KMS-11 (cell line): ENCODE results near the gene LAMA2.

Experiments
- H2AFZ ChIP-seq: fragments of 200-600 bp; sonication (generic); 2 replicates; pipeline ENCODE4 v1.6.1; 2016; ENCODE audit warnings: antibody characterized with exemption, mixed run types, low read depth
- H3K27ac ChIP-seq: fragments of 200-600 bp; sonication (generic); 2 replicates; pipeline ENCODE4 v1.6.1; 2016; ENCODE audit warnings: mild to moderate bottlenecking, mixed run types
- H3K27me3 ChIP-seq: fragments of 200-600 bp; sonication (generic); 2 replicates; pipeline ENCODE4 v1.6.1; 2017; ENCODE audit warnings: mild to moderate bottlenecking, low read depth, mixed run types, moderate library complexity; ENCODE audit not compliant: insufficient read depth
- H3K36me3 ChIP-seq: fragments of 200-600 bp; sonication (generic); 2 replicates; pipeline ENCODE4 v1.6.1; 2017; ENCODE audit warnings: mild to moderate bottlenecking, mixed run types; ENCODE audit not compliant: insufficient read depth
- H3K4me1 ChIP-seq: fragments of 200-600 bp; sonication (generic); 2 replicates; pipeline ENCODE4 v1.6.1; 2016; ENCODE audit warnings: mild to moderate bottlenecking, low read depth, mixed run types; ENCODE audit not compliant: poor library complexity, severe bottlenecking
- H3K4me2 ChIP-seq: fragments of 200-600 bp; sonication (generic); 2 replicates; pipeline ENCODE4 v1.7.0; 2016; ENCODE audit warnings: mild to moderate bottlenecking, mixed run types
- H3K4me3 ChIP-seq: fragments of 200-600 bp; sonication (generic); IDR thresholded peaks from 2 replicates; pipeline ENCODE4 v1.6.1; 2017; ENCODE audit warnings: low read depth, low read length, mixed read lengths; ENCODE audit not compliant: insufficient read depth
- H3K79me2 ChIP-seq: fragments of 200-600 bp; sonication (generic); 2 replicates; pipeline ENCODE4 v1.6.1; 2016; ENCODE audit warnings: low read depth, mixed run types; ENCODE audit not compliant: insufficient read depth
- H3K9ac ChIP-seq: fragments of 200-600 bp; sonication (generic); 2 replicates; pipeline ENCODE4 v1.6.1; 2016; ENCODE audit warnings: mild to moderate bottlenecking, mixed run types
- H4K20me1 ChIP-seq: fragments of 200-600 bp; sonication (generic); 2 replicates; pipeline ENCODE4 v1.6.1; 2016; ENCODE audit warnings: mild to moderate bottlenecking, mixed run types; ENCODE audit not compliant: insufficient read depth
- CTCF ChIP-seq: fragments of 200-600 bp; sonication (generic); conservative IDR thresholded peaks from 2 replicates; pipeline ENCODE4 v1.6.1; 2017; ENCODE audit warnings: low read depth, mild to moderate bottlenecking, antibody characterized with exemption, low read length, moderate library complexity, mixed read lengths

LAMA2 gene

GRCh38 chr6:129359811-129360681 lies 477.1 kb downstream of the LAMA2 start:
- Histone ChIP-seq H3K36me3 (no peaks in the 10 kb centered on the region), H3K4me2 (no peak overlapping the region), H2AFZ (no peak overlapping the region), H4K20me1 (no peaks in the 10 kb centered on the region), H3K4me1 (no peaks in the 10 kb centered on the region), H3K79me2 (no peaks in the 10 kb centered on the region), H3K27ac (no peak overlapping the region), H3K4me3 (no peak overlapping the region), H3K9ac (no peak overlapping the region), H3K27me3 (no peaks in the 10 kb centered on the region)
- TF ChIP-seq CTCF = no peak

- Histone ChIP-seq H3K79me2 (no peaks in the 10 kb centered on the region), H3K4me1 (no peaks in the 10 kb centered on the region), H2AFZ (no peak overlapping the region), H3K4me3 (no peak overlapping the region), H3K4me2 (no peak overlapping the region), H3K27ac (no peak overlapping the region), H3K9ac (no peak overlapping the region), H3K36me3 (no peaks in the 10 kb centered on the region), H3K27me3 (no peaks in the 10 kb centered on the region), H4K20me1 (no peaks in the 10 kb centered on the region)
- no peak for TF ChIP-seq CTCF
Measured at GRCh38 chr6:129360682-129360955, 477.7 kb downstream of the LAMA2 start.

GRCh38 chr6:129364037-129364436 lies 481.1 kb downstream of the LAMA2 start:
- no peaks in the 10 kb centered on the region for H3K79me2 ChIP-seq
- H4K20me1 ChIP-seq = no peaks in the 10 kb centered on the region
- H3K4me3 ChIP-seq = no peak overlapping the region
- H3K4me2 ChIP-seq = no peak overlapping the region
- no peak overlapping the region for H3K9ac ChIP-seq
- no peaks in the 10 kb centered on the region for H3K36me3 ChIP-seq
- TF ChIP-seq CTCF = no peak
- no peaks in the 10 kb centered on the region for H3K4me1 ChIP-seq
- H3K27ac ChIP-seq = no peak overlapping the region
- no peaks in the 10 kb centered on the region for H3K27me3 ChIP-seq
- no peak overlapping the region for H2AFZ ChIP-seq

GRCh38 chr6:129364767-129365166 lies 481.8 kb downstream of the LAMA2 start:
- H4K20me1 ChIP-seq = no peaks in the 10 kb centered on the region
- H3K9ac ChIP-seq = no peak overlapping the region
- H2AFZ ChIP-seq = no peak overlapping the region
- TF ChIP-seq CTCF = no peak
- H3K36me3 ChIP-seq = no peaks in the 10 kb centered on the region
- H3K4me1 ChIP-seq = peaks cover under 1% of the 10 kb centered on the region
- H3K79me2 ChIP-seq = no peaks in the 10 kb centered on the region
- no peak overlapping the region for H3K4me3 ChIP-seq
- H3K27ac ChIP-seq = no peak overlapping the region
- no peaks in the 10 kb centered on the region for H3K27me3 ChIP-seq
- no peak overlapping the region for H3K4me2 ChIP-seq
